HEK293 (cell line): ENCODE results near the gene FBLN5.

Experiments
- CTCF ChIA-PET: fragments of 350-600 bp; formaldehyde crosslinking; extraction: SDS; loops from one replicate; lab custom pipeline; 2021; ENCODE audit warnings: antibody characterized with exemption; lab: Yijun Ruan, JAX
- POLR2A ChIA-PET: fragments of 300-600 bp; formaldehyde crosslinking; extraction: SDS; loops from one replicate; lab custom pipeline; 2020; ENCODE audit warnings: antibody characterized with exemption, inconsistent platforms; lab: Yijun Ruan, JAX
- H3K27ac ChIP-seq: fragments of 200-500 bp; sonication (Bioruptor generic); 2 replicates; pipeline ENCODE4 v1.5.1; 2014; ENCODE audit warnings: low read depth, low read length, control low read depth, inconsistent platforms; ENCODE audit errors: extremely low read depth
- H3K36me3 ChIP-seq, 2 experiments: fragments of 200-500 bp in 1 of 2; sonication (Bioruptor generic) in 1 of 2; 1 replicate in 1 of 2; 2 replicates in 1 of 2; pipeline ENCODE4 v1.5.1; 2014 to 2017; ENCODE audit warnings: inconsistent platforms in 2 of 2, low read length in 2 of 2; ENCODE audit not compliant: control insufficient read depth in 2 of 2, insufficient read depth in 1 of 2
- H3K4me1 ChIP-seq: fragments of 200-500 bp; sonication (Bioruptor generic); 2 replicates; pipeline ENCODE4 v1.5.1; 2014; ENCODE audit warnings: mild to moderate bottlenecking, low read length, inconsistent platforms; ENCODE audit not compliant: control insufficient read depth, insufficient read depth
- H3K4me3 ChIP-seq: 2 replicates; pipeline ENCODE4 v1.5.1; 2011; ENCODE audit warnings: low read depth, mild to moderate bottlenecking, control low read depth, low read length, moderate library complexity
- H3K9me3 ChIP-seq: fragments of 200-500 bp; sonication (Bioruptor generic); 2 replicates; pipeline ENCODE4 v1.5.1; 2014; ENCODE audit warnings: low read depth, low read length, inconsistent platforms; ENCODE audit not compliant: control insufficient read depth, insufficient read depth
- BCL11A ChIP-seq: fragments of 450-650 bp; formaldehyde crosslinking; IDR thresholded peaks from 2 replicates; pipeline ENCODE4 v1.5.1; 2016; ENCODE audit warnings: low read depth, missing biosample characterization, missing genetic modification characterization
- HOXC10 ChIP-seq: sonication (generic); formaldehyde crosslinking; IDR thresholded peaks from 2 replicates; pipeline ENCODE4 v1.8.1; 2023; ENCODE audit warnings: mild to moderate bottlenecking, missing genetic modification reagents
- HOXD13 ChIP-seq: sonication (generic); formaldehyde crosslinking; IDR thresholded peaks from 2 replicates; pipeline ENCODE4 v1.8.0; 2022; ENCODE audit warnings: missing genetic modification reagents, borderline replicate concordance
- KLF1 ChIP-seq: fragments of 450-650 bp; formaldehyde crosslinking; IDR thresholded peaks from 2 replicates; pipeline ENCODE4 v1.5.1; 2016; ENCODE audit warnings: missing biosample characterization, missing genetic modification characterization
- KLF8 ChIP-seq: fragments of 450-650 bp; formaldehyde crosslinking; IDR thresholded peaks from 2 replicates; pipeline ENCODE4 v1.5.1; 2016; ENCODE audit warnings: missing biosample characterization, missing genetic modification characterization
- ZBTB7A ChIP-seq: fragments of 450-650 bp; formaldehyde crosslinking; IDR thresholded peaks from 2 replicates; pipeline ENCODE4 v1.5.1; 2016; ENCODE audit warnings: low read depth, missing biosample characterization, missing genetic modification characterization
- ZNF211 ChIP-seq: fragments of 450-650 bp; formaldehyde crosslinking; IDR thresholded peaks from 2 replicates; pipeline ENCODE4 v1.5.1; 2016; ENCODE audit warnings: low read depth, missing biosample characterization, missing genetic modification characterization
- ZNF239 ChIP-seq: fragments of 450-650 bp; formaldehyde crosslinking; IDR thresholded peaks from 2 replicates; pipeline ENCODE4 v1.5.1; 2016; ENCODE audit warnings: missing biosample characterization, missing genetic modification characterization
- ZNF423 ChIP-seq: fragments of 450-650 bp; formaldehyde crosslinking; IDR thresholded peaks from 2 replicates; pipeline ENCODE4 v1.5.1; 2016; ENCODE audit warnings: missing biosample characterization, missing genetic modification characterization
- ZNF549 ChIP-seq: fragments of 450-650 bp; IDR thresholded peaks from 2 replicates; pipeline ENCODE4 v1.5.1; 2018; ENCODE audit warnings: missing biosample characterization, missing genetic modification characterization, mild to moderate bottlenecking, inconsistent platforms, moderate library complexity
- ZNF558 ChIP-seq: fragments of 450-650 bp; formaldehyde crosslinking; IDR thresholded peaks from 2 replicates; pipeline ENCODE4 v1.5.1; 2016; ENCODE audit warnings: missing biosample characterization, missing genetic modification characterization
- ZNF776 ChIP-seq: fragments of 450-650 bp; formaldehyde crosslinking; IDR thresholded peaks from 2 replicates; pipeline ENCODE4 v1.5.0; 2017; ENCODE audit warnings: missing biosample characterization, missing genetic modification characterization, borderline replicate concordance
- TF ChIP-seq, protein P1 (sequence below): fragments of 450-650 bp; formaldehyde crosslinking; IDR thresholded peaks from 2 replicates; pipeline ENCODE4 v1.5.1; 2016; ENCODE audit warnings: missing biosample characterization, missing genetic modification characterization
- TF ChIP-seq, protein P2 (sequence below): fragments of 450-650 bp; formaldehyde crosslinking; IDR thresholded peaks from 2 replicates; pipeline ENCODE4 v1.5.1; 2016; ENCODE audit warnings: missing biosample characterization, missing genetic modification characterization
- TF ChIP-seq, protein P3 (sequence below): IDR thresholded peaks from 2 replicates; pipeline ENCODE4 v1.6.1; 2011; ENCODE audit warnings: mild to moderate bottlenecking, low read depth, low read length, borderline replicate concordance
- TF ChIP-seq, protein P4 (sequence below): fragments of 450-650 bp; formaldehyde crosslinking; IDR thresholded peaks from 2 replicates; pipeline ENCODE4 v1.5.1; 2016; ENCODE audit warnings: missing biosample characterization, missing genetic modification characterization
- TF ChIP-seq, protein P5 (sequence below): fragments of 450-650 bp; formaldehyde crosslinking; IDR thresholded peaks from 2 replicates; pipeline ENCODE4 v1.5.1; 2017; ENCODE audit warnings: missing biosample characterization, missing genetic modification characterization

Gene FBLN5

DNA sequence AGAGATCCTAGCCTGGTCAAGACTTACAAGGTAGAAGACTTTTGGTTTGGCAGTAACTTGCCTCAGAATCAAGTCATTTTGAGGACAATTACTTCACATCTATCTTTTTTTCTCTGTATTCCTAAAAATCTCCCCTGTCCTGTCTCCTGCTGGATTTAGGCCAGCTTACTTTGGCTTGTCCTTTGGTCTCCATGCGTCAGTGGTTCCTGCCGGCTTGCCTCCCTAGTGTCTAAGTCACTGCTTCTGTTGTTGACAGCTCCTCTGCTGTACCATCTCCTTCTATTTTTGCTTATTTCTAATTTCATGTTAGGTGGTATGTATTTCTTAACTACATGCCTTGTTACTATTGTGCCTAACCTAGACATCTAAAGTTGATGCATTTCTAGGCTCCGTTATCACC, 39.7 kb upstream of the FBLN5 start (continued):
- TF ChIP-seq ZNF423 (tag by site-specific recombination) = no peak
- TF ChIP-seq ZNF558 (tag by site-specific recombination) = no peak

DNA sequence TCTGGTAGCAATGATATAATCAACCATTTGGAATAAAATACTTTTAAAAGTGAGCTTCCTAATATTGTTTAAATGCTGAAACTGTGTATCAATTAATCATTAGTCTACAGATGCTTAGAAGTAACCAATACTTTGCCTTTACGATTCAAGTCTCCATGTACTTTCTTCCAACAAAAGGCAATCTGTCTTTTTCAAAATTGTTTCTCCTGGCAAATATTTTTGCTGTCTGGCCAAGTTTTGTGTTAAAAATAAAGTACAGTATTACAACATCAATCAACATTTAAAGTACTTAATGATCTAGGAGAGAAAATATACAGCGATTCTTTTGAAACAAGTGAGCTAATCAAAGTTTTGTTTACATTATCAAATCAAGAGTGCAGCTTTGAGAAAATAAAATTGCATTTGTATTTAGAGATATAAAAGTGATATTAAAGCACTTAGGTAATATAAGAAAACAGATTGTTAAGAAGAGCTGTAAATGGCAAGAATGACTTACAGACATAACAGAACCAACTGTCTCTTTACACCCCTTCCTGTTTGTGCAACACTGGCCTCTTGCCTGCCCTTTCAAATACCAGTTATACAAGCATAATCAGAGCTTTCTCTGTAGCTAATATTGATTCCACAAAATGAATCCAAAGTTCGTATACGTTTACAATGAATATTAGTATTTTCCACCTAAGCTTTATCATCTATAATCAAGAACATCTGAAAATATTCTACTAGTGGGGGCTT, 38.2 kb upstream of the FBLN5 start:
- Histone ChIP-seq H3K4me3 (no peak overlapping the region), H3K27ac (no peak overlapping the region), H3K36me3 (peaks cover 24 to 47% of the 10 kb centered on the region in 2 experiments), H3K4me1 (no peaks in the 10 kb centered on the region), H3K9me3 (no peaks in the 10 kb centered on the region)
- ChIA-PET POLR2A (no interaction called here), CTCF (interaction anchor here (0.9 to 1.5 kb wide), 2 partner anchors 11 to 29 kb away, joined by 3 to 14 read pairs; no protein-coding TSS in a partner anchor)
- TF ChIP-seq HOXC10 (CRISPR knock-in tag) = no peak

DNA sequence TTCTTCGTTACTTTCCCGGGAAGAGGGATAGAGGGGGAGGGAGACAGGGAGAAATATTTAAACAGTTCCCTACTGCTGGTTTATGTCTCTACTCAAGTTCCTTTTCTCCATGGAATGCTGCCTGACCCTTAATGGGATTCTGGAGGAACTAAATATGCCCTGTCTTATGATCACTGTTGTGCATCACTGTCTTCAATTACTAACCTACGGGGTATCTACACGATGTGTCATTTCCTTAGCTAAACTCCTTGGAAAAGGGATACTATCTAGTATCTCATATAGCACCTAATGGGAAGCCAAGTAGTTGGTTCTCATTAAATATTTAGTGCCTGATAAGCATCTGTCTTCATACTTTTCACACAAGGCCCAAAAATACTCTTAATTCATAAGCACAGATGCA, 37.5 kb upstream of the FBLN5 start:
- POLR2A ChIA-PET = no interaction called here
- H3K36me3 ChIP-seq = peaks cover 20 to 47% of the 10 kb centered on the region in 2 experiments
- CTCF ChIA-PET = interaction anchor here (1.5 kb wide), 1 partner anchor 12 kb away, joined by 14 read pairs; no protein-coding TSS in a partner anchor

DNA sequence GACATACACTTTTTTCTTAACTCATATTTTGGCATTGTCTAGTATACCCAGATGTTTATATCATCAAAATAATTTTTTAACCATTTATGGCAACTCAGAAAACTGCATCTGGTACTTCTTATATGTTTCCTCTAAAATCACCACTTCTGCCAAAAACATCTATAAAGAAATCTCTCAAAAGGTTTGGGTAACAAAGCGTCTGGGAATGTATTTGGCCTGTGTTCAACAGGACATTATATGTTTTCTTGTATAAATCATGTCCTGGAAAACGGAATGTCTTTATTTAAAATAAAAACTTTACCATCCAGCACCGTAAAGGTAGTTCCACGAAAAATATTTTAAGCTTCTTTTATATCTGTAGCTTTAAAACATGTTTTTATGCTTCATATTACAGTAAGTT, 36.1 kb upstream of the FBLN5 start:
- no peaks in the 10 kb centered on the region for H3K9me3 ChIP-seq
- ChIA-PET POLR2A (interaction anchor here (0.6 kb wide), 1 partner anchor 11 kb away, joined by 6 read pairs; no protein-coding TSS in a partner anchor), CTCF (interaction anchor here (0.5 kb wide), 1 partner anchor 123 kb away, joined by 3 read pairs; the partner anchor contains the start of gene ATXN3)
- no peak overlapping the region for H3K27ac ChIP-seq
- no peak overlapping the region for H3K4me3 ChIP-seq
- no peaks in the 10 kb centered on the region for H3K4me1 ChIP-seq
- TF ChIP-seq, protein P1, sequence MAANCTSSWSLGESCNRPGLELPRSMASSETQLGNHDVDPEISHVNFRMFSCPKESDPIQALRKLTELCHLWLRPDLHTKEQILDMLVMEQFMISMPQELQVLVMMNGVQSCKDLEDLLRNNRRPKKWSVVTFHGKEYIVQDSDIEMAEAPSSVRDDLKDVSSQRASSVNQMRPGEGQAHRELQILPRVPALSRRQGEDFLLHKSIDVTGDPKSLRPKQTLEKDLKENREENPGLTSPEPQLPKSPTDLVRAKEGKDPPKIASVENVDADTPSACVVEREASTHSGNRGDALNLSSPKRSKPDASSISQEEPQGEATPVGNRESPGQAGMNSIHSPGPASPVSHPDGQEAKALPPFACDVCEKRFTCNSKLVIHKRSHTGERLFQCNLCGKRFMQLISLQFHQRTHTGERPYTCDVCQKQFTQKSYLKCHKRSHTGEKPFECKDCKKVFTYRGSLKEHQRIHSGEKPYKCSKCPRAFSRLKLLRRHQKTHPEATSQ (tag by site-specific recombination) = no peak
- TF ChIP-seq KLF1 (tag by site-specific recombination) (no peak), BCL11A (tag by site-specific recombination) (no peak), ZNF211 (no peak), HOXD13 (CRISPR knock-in tag) (no peak), KLF8 (tag by site-specific recombination) (no peak), ZNF239 (no peak), ZNF558 (tag by site-specific recombination) (no peak), ZBTB7A (tag by site-specific recombination) (no peak), ZNF549 (tag by site-specific recombination) (no peak), ZNF776 (no peak)
- TF ChIP-seq, protein P2, sequence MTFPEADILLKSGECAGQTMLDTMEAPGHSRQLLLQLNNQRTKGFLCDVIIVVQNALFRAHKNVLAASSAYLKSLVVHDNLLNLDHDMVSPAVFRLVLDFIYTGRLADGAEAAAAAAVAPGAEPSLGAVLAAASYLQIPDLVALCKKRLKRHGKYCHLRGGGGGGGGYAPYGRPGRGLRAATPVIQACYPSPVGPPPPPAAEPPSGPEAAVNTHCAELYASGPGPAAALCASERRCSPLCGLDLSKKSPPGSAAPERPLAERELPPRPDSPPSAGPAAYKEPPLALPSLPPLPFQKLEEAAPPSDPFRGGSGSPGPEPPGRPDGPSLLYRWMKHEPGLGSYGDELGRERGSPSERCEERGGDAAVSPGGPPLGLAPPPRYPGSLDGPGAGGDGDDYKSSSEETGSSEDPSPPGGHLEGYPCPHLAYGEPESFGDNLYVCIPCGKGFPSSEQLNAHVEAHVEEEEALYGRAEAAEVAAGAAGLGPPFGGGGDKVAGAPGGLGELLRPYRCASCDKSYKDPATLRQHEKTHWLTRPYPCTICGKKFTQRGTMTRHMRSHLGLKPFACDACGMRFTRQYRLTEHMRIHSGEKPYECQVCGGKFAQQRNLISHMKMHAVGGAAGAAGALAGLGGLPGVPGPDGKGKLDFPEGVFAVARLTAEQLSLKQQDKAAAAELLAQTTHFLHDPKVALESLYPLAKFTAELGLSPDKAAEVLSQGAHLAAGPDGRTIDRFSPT (tag by site-specific recombination) = no peak
- TF ChIP-seq, protein P3, sequence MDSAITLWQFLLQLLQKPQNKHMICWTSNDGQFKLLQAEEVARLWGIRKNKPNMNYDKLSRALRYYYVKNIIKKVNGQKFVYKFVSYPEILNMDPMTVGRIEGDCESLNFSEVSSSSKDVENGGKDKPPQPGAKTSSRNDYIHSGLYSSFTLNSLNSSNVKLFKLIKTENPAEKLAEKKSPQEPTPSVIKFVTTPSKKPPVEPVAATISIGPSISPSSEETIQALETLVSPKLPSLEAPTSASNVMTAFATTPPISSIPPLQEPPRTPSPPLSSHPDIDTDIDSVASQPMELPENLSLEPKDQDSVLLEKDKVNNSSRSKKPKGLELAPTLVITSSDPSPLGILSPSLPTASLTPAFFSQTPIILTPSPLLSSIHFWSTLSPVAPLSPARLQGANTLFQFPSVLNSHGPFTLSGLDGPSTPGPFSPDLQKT = no peak
- TF ChIP-seq, protein P4, sequence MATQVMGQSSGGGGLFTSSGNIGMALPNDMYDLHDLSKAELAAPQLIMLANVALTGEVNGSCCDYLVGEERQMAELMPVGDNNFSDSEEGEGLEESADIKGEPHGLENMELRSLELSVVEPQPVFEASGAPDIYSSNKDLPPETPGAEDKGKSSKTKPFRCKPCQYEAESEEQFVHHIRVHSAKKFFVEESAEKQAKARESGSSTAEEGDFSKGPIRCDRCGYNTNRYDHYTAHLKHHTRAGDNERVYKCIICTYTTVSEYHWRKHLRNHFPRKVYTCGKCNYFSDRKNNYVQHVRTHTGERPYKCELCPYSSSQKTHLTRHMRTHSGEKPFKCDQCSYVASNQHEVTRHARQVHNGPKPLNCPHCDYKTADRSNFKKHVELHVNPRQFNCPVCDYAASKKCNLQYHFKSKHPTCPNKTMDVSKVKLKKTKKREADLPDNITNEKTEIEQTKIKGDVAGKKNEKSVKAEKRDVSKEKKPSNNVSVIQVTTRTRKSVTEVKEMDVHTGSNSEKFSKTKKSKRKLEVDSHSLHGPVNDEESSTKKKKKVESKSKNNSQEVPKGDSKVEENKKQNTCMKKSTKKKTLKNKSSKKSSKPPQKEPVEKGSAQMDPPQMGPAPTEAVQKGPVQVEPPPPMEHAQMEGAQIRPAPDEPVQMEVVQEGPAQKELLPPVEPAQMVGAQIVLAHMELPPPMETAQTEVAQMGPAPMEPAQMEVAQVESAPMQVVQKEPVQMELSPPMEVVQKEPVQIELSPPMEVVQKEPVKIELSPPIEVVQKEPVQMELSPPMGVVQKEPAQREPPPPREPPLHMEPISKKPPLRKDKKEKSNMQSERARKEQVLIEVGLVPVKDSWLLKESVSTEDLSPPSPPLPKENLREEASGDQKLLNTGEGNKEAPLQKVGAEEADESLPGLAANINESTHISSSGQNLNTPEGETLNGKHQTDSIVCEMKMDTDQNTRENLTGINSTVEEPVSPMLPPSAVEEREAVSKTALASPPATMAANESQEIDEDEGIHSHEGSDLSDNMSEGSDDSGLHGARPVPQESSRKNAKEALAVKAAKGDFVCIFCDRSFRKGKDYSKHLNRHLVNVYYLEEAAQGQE = no peak
- H3K36me3 ChIP-seq = peaks cover 25 to 36% of the 10 kb centered on the region in 2 experiments

More for the DNA sequence above, 37.5 kb upstream of the FBLN5 start:
- Histone ChIP-seq H3K9me3 (no peaks in the 10 kb centered on the region), H3K27ac (no peak overlapping the region), H3K4me1 (no peaks in the 10 kb centered on the region), H3K4me3 (no peak overlapping the region)
- TF ChIP-seq, protein P5, sequence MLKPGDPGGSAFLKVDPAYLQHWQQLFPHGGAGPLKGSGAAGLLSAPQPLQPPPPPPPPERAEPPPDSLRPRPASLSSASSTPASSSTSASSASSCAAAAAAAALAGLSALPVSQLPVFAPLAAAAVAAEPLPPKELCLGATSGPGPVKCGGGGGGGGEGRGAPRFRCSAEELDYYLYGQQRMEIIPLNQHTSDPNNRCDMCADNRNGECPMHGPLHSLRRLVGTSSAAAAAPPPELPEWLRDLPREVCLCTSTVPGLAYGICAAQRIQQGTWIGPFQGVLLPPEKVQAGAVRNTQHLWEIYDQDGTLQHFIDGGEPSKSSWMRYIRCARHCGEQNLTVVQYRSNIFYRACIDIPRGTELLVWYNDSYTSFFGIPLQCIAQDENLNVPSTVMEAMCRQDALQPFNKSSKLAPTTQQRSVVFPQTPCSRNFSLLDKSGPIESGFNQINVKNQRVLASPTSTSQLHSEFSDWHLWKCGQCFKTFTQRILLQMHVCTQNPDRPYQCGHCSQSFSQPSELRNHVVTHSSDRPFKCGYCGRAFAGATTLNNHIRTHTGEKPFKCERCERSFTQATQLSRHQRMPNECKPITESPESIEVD = no peak
